Measurements from ENCODE around the gene DENND5A. TPM values are rescaled to one million over a fixed set of nuclear protein-coding genes. Genes with fewer than 3 reads are reported as not detected.

Gene DENND5A
- polyA plus RNA-seq, 3 donors from 2014 or later: 3.0 to 6.3 (median 5.1) TPM

- peaks cover 0 to 12% of the 10 kb centered on the region in 2 donors for H3K4me1 Mint-ChIP-seq
- no peak overlapping the region for H3K27ac Mint-ChIP-seq
- H3K36me3 Mint-ChIP-seq: no peaks in the 10 kb centered on the region
- peaks cover 9 to 24% (median 24%) of the 10 kb centered on the region in 3 donors for H3K27me3 Mint-ChIP-seq (ENCODE audit: low read depth in 3 of 3)
- H3K4me3 Mint-ChIP-seq: no peak overlapping the region
- DNase-seq: no peak
- H3K9me3 Mint-ChIP-seq: no peaks in the 10 kb centered on the region
Observed at GRCh38 chr11:9096427-9096826, 168.7 kb downstream of the DENND5A start.

- H3K27me3 Mint-ChIP-seq (ENCODE audit: low read depth in 3 of 3): peaks cover 9 to 27% (median 22%) of the 10 kb centered on the region in 3 donors
- H3K4me1 Mint-ChIP-seq: peaks cover 4 to 12% of the 10 kb centered on the region in 2 donors
- H3K4me3 Mint-ChIP-seq: no peak overlapping the region
- no peak overlapping the region for H3K27ac Mint-ChIP-seq
- H3K36me3 Mint-ChIP-seq: no peaks in the 10 kb centered on the region
- DNase-seq: no peak
- H3K9me3 Mint-ChIP-seq: no peaks in the 10 kb centered on the region
Observed at GRCh38 chr11:9095421-9095820, 169.7 kb downstream of the DENND5A start.

DNA sequence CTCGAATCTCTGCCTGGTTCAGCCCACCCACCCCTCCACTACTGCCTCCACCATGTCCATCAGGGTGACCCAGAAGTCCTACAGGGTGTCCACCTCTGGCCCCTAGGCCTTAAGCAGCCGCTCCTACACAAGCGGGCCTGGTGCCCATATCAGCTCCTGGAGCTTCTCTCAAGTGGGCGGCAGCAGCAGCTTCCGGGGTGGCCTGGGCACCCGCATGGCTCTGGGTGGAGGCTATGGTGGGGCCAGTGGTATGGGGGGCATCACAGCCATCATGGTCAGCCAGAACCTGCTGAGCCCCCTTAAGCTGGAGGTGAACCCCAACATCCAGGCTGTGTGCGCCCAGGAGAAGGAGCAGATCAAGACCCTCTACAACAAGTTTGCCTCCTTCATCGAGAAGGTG is 170.7 kb downstream of the DENND5A start:
- H3K27me3 Mint-ChIP-seq (ENCODE audit: low read depth in 3 of 3): peaks cover 13 to 29% (median 25%) of the 10 kb centered on the region in 3 donors
- no peaks in the 10 kb centered on the region for H3K36me3 Mint-ChIP-seq
- no peaks in the 10 kb centered on the region for H3K9me3 Mint-ChIP-seq
- H3K27ac Mint-ChIP-seq: no peak overlapping the region
- no peak for DNase-seq
- peaks cover 4 to 12% of the 10 kb centered on the region in 2 donors for H3K4me1 Mint-ChIP-seq
- no peak overlapping the region for H3K4me3 Mint-ChIP-seq

GRCh38 chr11:9092853-9093778 is 172.0 kb downstream of the DENND5A start:
- Mint-ChIP-seq H3K4me3 (peak overlapping the region; percentile 1 to 43 (median 15)), H3K36me3 (no peaks in the 10 kb centered on the region), H3K27ac (no peak overlapping the region), H3K9me3 (no peaks in the 10 kb centered on the region), H3K27me3 (ENCODE audit: low read depth in 3 of 3) (peaks cover 16 to 32% (median 29%) of the 10 kb centered on the region in 3 donors), H3K4me1 (peaks cover 4 to 12% of the 10 kb centered on the region in 2 donors)
- no peak for DNase-seq

DNA sequence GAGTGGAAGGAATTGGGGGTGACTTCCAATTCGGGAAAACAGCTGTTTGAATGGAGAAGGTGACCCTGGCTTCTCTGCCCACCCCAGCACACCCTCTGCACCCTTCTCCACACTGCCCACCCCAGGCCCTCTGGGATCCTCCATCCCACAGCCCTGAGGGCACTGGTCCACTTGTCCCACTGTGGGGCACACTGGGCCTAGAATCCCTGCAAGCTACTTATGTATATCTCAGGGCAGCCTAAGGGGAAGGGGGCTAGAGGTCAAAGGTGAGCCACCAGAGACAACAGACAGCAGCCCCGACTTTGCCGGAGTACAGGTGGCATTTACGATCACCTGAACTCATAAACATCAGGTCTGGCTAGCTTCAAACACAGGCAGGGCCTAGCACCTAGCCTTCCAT is 173.1 kb downstream of the DENND5A start:
- H3K4me3 Mint-ChIP-seq: peak overlapping the region; percentile 1 to 48 (median 3)
- peaks cover 16 to 37% (median 29%) of the 10 kb centered on the region in 3 donors for H3K27me3 Mint-ChIP-seq (ENCODE audit: low read depth in 3 of 3)
- no peaks in the 10 kb centered on the region for H3K36me3 Mint-ChIP-seq
- no peak for DNase-seq
- H3K4me1 Mint-ChIP-seq: peaks cover 4 to 12% of the 10 kb centered on the region in 2 donors
- H3K9me3 Mint-ChIP-seq: no peaks in the 10 kb centered on the region
- H3K27ac Mint-ChIP-seq: no peak overlapping the region

GRCh38 chr11:9091044-9091922 is 173.9 kb downstream of the DENND5A start, which contains the start of gene SCUBE2:
SCUBE2 (minus strand) TSS chr11:9091599; CDS start chr11:9091528, 71 bp downstream.
- H3K9me3 Mint-ChIP-seq: no peaks in the 10 kb centered on the region
- no peaks in the 10 kb centered on the region for H3K36me3 Mint-ChIP-seq
- H3K4me3 Mint-ChIP-seq: peak within 1 kb of the TSS; percentile 15 to 67 (median 63)
- peaks cover 14 to 37% (median 29%) of the 10 kb centered on the region in 3 donors for H3K27me3 Mint-ChIP-seq (ENCODE audit: low read depth in 3 of 3)
- no peak for DNase-seq
- H3K4me1 Mint-ChIP-seq: peaks cover 4 to 12% of the 10 kb centered on the region in 2 donors
- H3K27ac Mint-ChIP-seq: no peak within 1 kb of the TSS

DNA sequence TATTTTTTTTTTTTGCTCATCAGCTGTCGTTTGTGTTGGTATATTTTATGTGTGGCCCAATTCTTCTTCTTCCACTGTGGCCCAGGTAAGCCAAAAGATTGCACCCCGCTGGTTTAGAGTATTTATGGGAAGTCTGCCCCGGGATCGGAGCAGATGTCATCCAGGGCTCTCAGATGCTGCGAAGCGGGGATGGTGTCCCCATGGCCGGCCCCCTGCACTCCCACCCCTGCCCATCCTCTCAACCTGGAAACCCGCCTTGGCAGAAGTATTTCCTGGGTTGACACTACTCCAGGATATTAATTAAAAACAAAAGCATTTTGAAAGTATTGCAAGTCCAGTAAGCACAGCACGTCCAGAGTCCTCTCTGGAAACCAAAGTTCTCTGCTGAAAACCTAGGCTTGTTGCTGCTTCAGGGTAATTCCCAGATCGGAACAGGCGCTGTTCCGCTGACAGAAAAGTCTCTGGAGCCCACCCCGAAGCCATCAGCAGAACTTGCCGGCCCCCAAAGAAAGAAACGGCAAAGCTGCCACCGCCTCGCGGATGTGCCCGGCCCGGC is 174.6 kb downstream of the DENND5A start:
- Mint-ChIP-seq H3K36me3 (no peaks in the 10 kb centered on the region), H3K4me1 (peaks cover 4 to 12% of the 10 kb centered on the region in 2 donors), H3K4me3 (peak overlapping the region; percentile 15 to 67 (median 57)), H3K9me3 (no peaks in the 10 kb centered on the region), H3K27me3 (ENCODE audit: low read depth in 3 of 3) (peaks cover 15 to 37% (median 28%) of the 10 kb centered on the region in 3 donors), H3K27ac (no peak overlapping the region)
- no peak for DNase-seq

DNA sequence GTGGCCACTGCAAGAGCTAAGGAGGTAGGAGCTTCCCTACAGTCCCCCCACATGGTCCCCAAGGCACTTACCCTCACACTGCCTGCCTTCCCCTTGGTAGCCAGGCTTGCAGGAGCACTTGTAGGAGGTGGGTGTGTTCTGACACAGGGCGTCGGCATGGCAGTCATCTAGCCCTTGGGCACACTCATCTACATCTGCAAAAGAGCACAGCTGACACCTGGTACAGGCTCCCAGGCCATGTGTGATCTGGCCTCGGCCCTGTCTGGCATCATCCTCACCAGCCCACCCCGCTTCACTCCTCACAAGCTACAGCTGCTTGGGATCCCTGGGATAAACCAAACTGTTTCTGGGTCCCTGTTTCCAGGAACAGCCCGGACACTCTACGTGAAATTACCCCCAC is 175.5 kb downstream of the DENND5A start:
- no peak overlapping the region for H3K27ac Mint-ChIP-seq
- no peak for DNase-seq
- no peak overlapping the region for H3K4me3 Mint-ChIP-seq
- no peaks in the 10 kb centered on the region for H3K9me3 Mint-ChIP-seq
- H3K36me3 Mint-ChIP-seq: no peaks in the 10 kb centered on the region
- H3K27me3 Mint-ChIP-seq (ENCODE audit: low read depth in 3 of 3): peaks cover 18 to 37% (median 24%) of the 10 kb centered on the region in 3 donors
- H3K4me1 Mint-ChIP-seq: peaks cover 4 to 12% of the 10 kb centered on the region in 2 donors

GRCh38 chr11:9089061-9089460 is 176.1 kb downstream of the DENND5A start:
- Mint-ChIP-seq H3K4me3 (no peak overlapping the region), H3K27me3 (ENCODE audit: low read depth in 3 of 3) (peaks cover 17 to 35% (median 22%) of the 10 kb centered on the region in 3 donors), H3K4me1 (peaks cover 4 to 12% of the 10 kb centered on the region in 2 donors), H3K36me3 (no peaks in the 10 kb centered on the region), H3K9me3 (no peaks in the 10 kb centered on the region), H3K27ac (no peak overlapping the region)
- no peak for DNase-seq

Other genes with a start within 250 kb of the DENND5A start
- gene SCUBE2, start 173.8 kb downstream of the DENND5A start, polyA plus RNA-seq: not detected
- gene TMEM41B, start 49.2 kb upstream of the DENND5A start, polyA plus RNA-seq: 10 to 100 TPM in 1 of 3 donors, 1 to 10 TPM in 2; 5.4 to 10.6 (median 9.1) TPM
- gene IPO7, start 119.3 kb upstream of the DENND5A start, polyA plus RNA-seq: 1 to 10 TPM; 4.1 to 8.6 (median 4.9) TPM
- 10 to 100 TPM; 29.1 to 35.3 (median 34.9) TPM for gene ZNF143, start 195.7 kb upstream of the DENND5A start, polyA plus RNA-seq